Erythroblast (primary cell): ENCODE measurements around the gene MED13L.

ENCODE experiments used
- DNase-seq, 2 experiments: peaks; one replicate each; lab custom pipeline; 2025; lab: John Stamatoyannopoulos, UW
- GATA1 ChIP-seq: IDR thresholded peaks from 2 replicates; pipeline ENCODE4 v1.6.1; 2011; ENCODE audit warnings: low read depth, mild to moderate bottlenecking, control low read depth, low read length, moderate library complexity
- POLR2A ChIP-seq: IDR thresholded peaks from 2 replicates; pipeline ENCODE4 v1.6.1; 2011; ENCODE audit warnings: mild to moderate bottlenecking, low read length

The MED13L gene

GRCh38 chr12:115973968-115974724 is 303.3 kb downstream of the MED13L start:
- no peak for TF ChIP-seq POLR2A
- TF ChIP-seq GATA1, result no peak
- no peak for DNase-seq

GRCh38 chr12:115973066-115973465 is 304.4 kb downstream of the MED13L start:
- no peak for TF ChIP-seq POLR2A
- TF ChIP-seq GATA1, result no peak

GRCh38 chr12:115972241-115972640 is 305.3 kb downstream of the MED13L start:
- TF ChIP-seq POLR2A (no peak), GATA1 (no peak)
- no peak for DNase-seq

More at GRCh38 chr12:115973066-115973465, 304.4 kb downstream of the MED13L start:
- DNase-seq, result no peak

- TF ChIP-seq POLR2A (no peak), GATA1 (no peak)
Measured at GRCh38 chr12:115968211-115968610, 309.3 kb downstream of the MED13L start.

GRCh38 chr12:115966376-115966775 is 311.1 kb downstream of the MED13L start:
- TF ChIP-seq POLR2A, result no peak
- no peak for TF ChIP-seq GATA1
- DNase-seq, result no peak

More at GRCh38 chr12:115968211-115968610, 309.3 kb downstream of the MED13L start:
- no peak for DNase-seq

- no peak for DNase-seq
- TF ChIP-seq POLR2A (no peak), GATA1 (no peak)
Measured at GRCh38 chr12:115964626-115965025, 312.9 kb downstream of the MED13L start.

GRCh38 chr12:115964214-115964613 is 313.3 kb downstream of the MED13L start:
- TF ChIP-seq POLR2A (no peak), GATA1 (no peak)
- DNase-seq, result no peak

GRCh38 chr12:115962216-115962615 is 315.3 kb downstream of the MED13L start:
- DNase-seq, result no peak
- no peak for TF ChIP-seq GATA1
- no peak for TF ChIP-seq POLR2A

- DNase-seq, result no peak
- no peak for TF ChIP-seq GATA1
- TF ChIP-seq POLR2A, result no peak
Measured at GRCh38 chr12:115960868-115961802, 316.4 kb downstream of the MED13L start.

- DNase-seq, result no peak
- TF ChIP-seq POLR2A, result no peak
- no peak for TF ChIP-seq GATA1
Measured at GRCh38 chr12:115957686-115958290, 319.7 kb downstream of the MED13L start.

- no peak for DNase-seq
- TF ChIP-seq POLR2A (no peak), GATA1 (no peak)
Measured at GRCh38 chr12:115956659-115957058, 320.8 kb downstream of the MED13L start.

GRCh38 chr12:115956236-115956635 is 321.3 kb downstream of the MED13L start:
- TF ChIP-seq POLR2A (no peak), GATA1 (no peak)
- no peak for DNase-seq

GRCh38 chr12:115953450-115953849 is 324.0 kb downstream of the MED13L start:
- TF ChIP-seq POLR2A (no peak), GATA1 (no peak)
- no peak for DNase-seq

- no peak for DNase-seq
- TF ChIP-seq GATA1 (no peak), POLR2A (no peak)
Measured at GRCh38 chr12:115953031-115953430, 324.5 kb downstream of the MED13L start.
